HL-60 (cell line): ENCODE results near the gene AMPD3.

ENCODE experiments used
- CTCF ChIP-seq: IDR thresholded peaks from one replicate; pipeline ENCODE4 v1.5.1; 2011; ENCODE audit warnings: low read length, control low read depth, inconsistent platforms; ENCODE audit not compliant: insufficient read depth
- POLR2AphosphoS5 ChIP-seq: IDR thresholded peaks from 2 replicates; pipeline ENCODE4 v1.6.1; 2012; ENCODE audit warnings: low read depth
- REST ChIP-seq: IDR thresholded peaks from 2 replicates; pipeline ENCODE4 v1.6.1; 2012; ENCODE audit warnings: low read depth; ENCODE audit not compliant: insufficient replicate concordance
- SPI1 ChIP-seq: IDR thresholded peaks from 2 replicates; pipeline ENCODE4 v1.6.1; 2012; ENCODE audit warnings: low read depth, mild to moderate bottlenecking, borderline replicate concordance

- TF ChIP-seq CTCF: no peak
- no peak for TF ChIP-seq SPI1
- TF ChIP-seq POLR2AphosphoS5: no peak
- TF ChIP-seq REST: no peak
These were observed 88.7 kb downstream of the AMPD3 start for GRCh38 chr11:10543782-10544181.
